Vagina (tissue), 2 donors: Measurements from ENCODE around the gene CCL4L2.
"Not testable (repeated sequence)": the region's sequence is repeated elsewhere in the genome, so short reads cannot be mapped to it uniquely, and the experiment has no call there.

Source experiments
- POLR2A ChIP-seq, 2 donors: fragments of 450-650 bp; IDR thresholded peaks; one replicate each; pipeline ENCODE4 v1.6.1; 2017; ENCODE audit warnings: antibody characterized with exemption in 2 of 2, mild to moderate bottlenecking in 2 of 2, moderate library complexity in 2 of 2
- POLR2AphosphoS5 ChIP-seq, 2 donors: sonication (generic); formaldehyde crosslinking; IDR thresholded peaks; one replicate each; pipeline ENCODE4 v1.9.0; 2017; ENCODE audit warnings: antibody characterized with exemption in 2 of 2, mild to moderate bottlenecking in 2 of 2, low read depth in 1 of 2; ENCODE audit not compliant: insufficient read depth in 1 of 2

- not testable (repeated sequence) for TF ChIP-seq POLR2A (IDR thresholded peaks at IDR 0.05); POLR2AphosphoS5 (IDR thresholded peaks at IDR 0.05; ENCODE audit: insufficient read depth in 1 of 2, low read depth in 1 of 2)
Measured at GRCh38 chr17:36210439-36211211, at the start of gene CCL4L2.
